H9 (cell line): Measurements from ENCODE around the gene AMIGO3. TPM values are rescaled to one million over a fixed set of nuclear protein-coding genes. Genes with fewer than 3 reads are reported as not detected.

Experiments used
- DNase-seq: peaks from one replicate; pipeline ENCODE4 v3.0.0-alpha.2; 2017
- H2AFZ ChIP-seq: one replicate; pipeline ENCODE4 v1.6.1; 2013; ENCODE audit warnings: mild to moderate bottlenecking, low read length, control low read depth, moderate library complexity
- H2AK5ac ChIP-seq: 2 replicates; pipeline ENCODE4 v1.6.1; 2013; ENCODE audit warnings: low read length, control low read depth, mixed read lengths; ENCODE audit not compliant: insufficient read length
- H2BK120ac ChIP-seq: one replicate; pipeline ENCODE4 v1.6.1; 2013; ENCODE audit warnings: low read depth, mild to moderate bottlenecking, low read length, control low read depth, inconsistent platforms; ENCODE audit not compliant: poor library complexity, severe bottlenecking
- H2BK12ac ChIP-seq: 2 replicates; pipeline ENCODE4 v1.6.1; 2013; ENCODE audit warnings: low read length, control low read depth, mixed read lengths, low read depth; ENCODE audit not compliant: insufficient read length
- H2BK15ac ChIP-seq: 2 replicates; pipeline ENCODE4 v1.6.1; 2013; ENCODE audit warnings: low read depth, low read length, control low read depth
- H2BK20ac ChIP-seq: one replicate; pipeline ENCODE4 v1.6.1; 2013; ENCODE audit warnings: low read depth, mild to moderate bottlenecking, low read length, control low read depth, inconsistent platforms; ENCODE audit not compliant: poor library complexity, severe bottlenecking
- H2BK5ac ChIP-seq: 2 replicates; pipeline ENCODE4 v1.6.1; 2013; ENCODE audit warnings: low read length, control low read depth, mixed read lengths; ENCODE audit not compliant: insufficient read length
- H3K14ac ChIP-seq: 2 replicates; pipeline ENCODE4 v1.6.1; 2013; ENCODE audit warnings: low read length, control low read depth; ENCODE audit not compliant: insufficient read depth
- H3K18ac ChIP-seq: 2 replicates; pipeline ENCODE4 v1.6.1; 2013; ENCODE audit warnings: low read depth, mild to moderate bottlenecking, mixed read lengths, low read length, control low read depth; ENCODE audit not compliant: insufficient read length
- H3K23ac ChIP-seq: 2 replicates; pipeline ENCODE4 v1.6.1; 2013; ENCODE audit warnings: low read length, control low read depth, mixed read lengths, low read depth; ENCODE audit not compliant: insufficient read length
- H3K23me2 ChIP-seq: 2 replicates; pipeline ENCODE4 v1.6.1; 2013; ENCODE audit warnings: low read depth, mild to moderate bottlenecking, mixed read lengths, low read length, control low read depth; ENCODE audit not compliant: insufficient read length, poor library complexity, severe bottlenecking
- H3K27ac ChIP-seq: 2 replicates; pipeline ENCODE4 v1.5.1; 2013; ENCODE audit warnings: low read length, control low read depth, mixed read lengths, low read depth; ENCODE audit not compliant: insufficient read length
- H3K27me3 ChIP-seq: 2 replicates; pipeline ENCODE4 v1.6.1; 2013; ENCODE audit warnings: low read length, control low read depth, inconsistent platforms; ENCODE audit not compliant: insufficient read depth
- H3K4ac ChIP-seq: 2 replicates; pipeline ENCODE4 v1.6.1; 2013; ENCODE audit warnings: low read depth, mild to moderate bottlenecking, control low read depth, inconsistent platforms, low read length, moderate library complexity
- H3K4me1 ChIP-seq: 2 replicates; pipeline ENCODE4 v1.6.1; 2013; ENCODE audit warnings: low read length, control low read depth, inconsistent platforms; ENCODE audit not compliant: insufficient read depth
- H3K4me2 ChIP-seq: 2 replicates; pipeline ENCODE4 v1.6.1; 2013; ENCODE audit warnings: low read length, control low read depth, mixed read lengths; ENCODE audit not compliant: insufficient read length, insufficient read depth
- H3K56ac ChIP-seq: 2 replicates; pipeline ENCODE4 v1.6.1; 2013; ENCODE audit warnings: low read depth, mild to moderate bottlenecking, mixed read lengths, low read length, control low read depth; ENCODE audit not compliant: insufficient read length
- H3K79me1 ChIP-seq: 2 replicates; pipeline ENCODE4 v1.6.1; 2013; ENCODE audit warnings: low read depth, mild to moderate bottlenecking, moderate library complexity, low read length, control low read depth, inconsistent platforms; ENCODE audit not compliant: insufficient read depth, poor library complexity, severe bottlenecking
- H3K79me2 ChIP-seq: 2 replicates; pipeline ENCODE4 v1.6.1; 2013; ENCODE audit warnings: low read length, control low read depth, inconsistent platforms; ENCODE audit not compliant: insufficient read depth
- H3K9ac ChIP-seq: 2 replicates; pipeline ENCODE4 v1.6.1; 2013; ENCODE audit warnings: low read length, control low read depth, mixed read lengths; ENCODE audit not compliant: insufficient read length; ENCODE audit errors: extremely low read depth
- H3K9me3 ChIP-seq: one replicate; pipeline ENCODE4 v1.6.1; 2013; ENCODE audit warnings: low read depth, low read length, inconsistent platforms; ENCODE audit not compliant: control insufficient read depth
- H3T11ph ChIP-seq: one replicate; pipeline ENCODE4 v1.6.1; 2013; ENCODE audit warnings: mild to moderate bottlenecking, low read length, control low read depth, inconsistent platforms
- H4K20me1 ChIP-seq: one replicate; pipeline ENCODE4 v1.6.1; 2013; ENCODE audit not compliant: control insufficient read depth, insufficient read length, insufficient read depth
- H4K5ac ChIP-seq: 2 replicates; pipeline ENCODE4 v1.6.1; 2013; ENCODE audit warnings: low read depth, mild to moderate bottlenecking, mixed read lengths, low read length, control low read depth; ENCODE audit not compliant: insufficient read length
- H4K8ac ChIP-seq: replicated peaks from 2 replicates; pipeline ENCODE4 v1.6.1; 2013; ENCODE audit warnings: low read length, control low read depth, mixed read lengths, low read depth; ENCODE audit not compliant: insufficient read length
- H4K91ac ChIP-seq: 2 replicates; pipeline ENCODE4 v1.6.1; 2013; ENCODE audit warnings: low read depth, mild to moderate bottlenecking, moderate library complexity, mixed read lengths, low read length, control low read depth; ENCODE audit not compliant: insufficient read length
- H3K27ac Mint-ChIP-seq, 3 experiments: 2 replicates in 2 of 3; 3 replicates in 1 of 3; pipeline ENCODE4 v1.8.0; 2020 to 2021; ENCODE audit warnings: mixed read lengths in 3 of 3, mild to moderate bottlenecking in 1 of 3, moderate library complexity in 1 of 3
- H3K27me3 Mint-ChIP-seq: 2 replicates; pipeline ENCODE4 v1.8.0; 2021; ENCODE audit warnings: low read depth, mild to moderate bottlenecking, moderate library complexity, mixed read lengths
- H3K36me3 Mint-ChIP-seq, 3 experiments: 2 replicates in 2 of 3; 3 replicates in 1 of 3; pipeline ENCODE4 v1.8.0; 2020 to 2021; ENCODE audit warnings: low read depth in 3 of 3, mixed read lengths in 3 of 3; ENCODE audit not compliant: insufficient read depth in 1 of 3
- H3K4me1 Mint-ChIP-seq, 2 experiments: 2 replicates each; pipeline ENCODE4 v1.8.0; 2020; ENCODE audit warnings: mixed read lengths in 2 of 2
- H3K4me3 Mint-ChIP-seq, 2 experiments: 2 replicates in 1 of 2; 3 replicates in 1 of 2; pipeline ENCODE4 v1.8.0; 2020 to 2021; ENCODE audit warnings: mild to moderate bottlenecking in 2 of 2, mixed read lengths in 2 of 2, moderate library complexity in 1 of 2
- H3K9me3 Mint-ChIP-seq, 2 experiments: 2 replicates in 1 of 2; 3 replicates in 1 of 2; pipeline ENCODE4 v1.8.0; 2020; ENCODE audit warnings: mild to moderate bottlenecking in 2 of 2, mixed read lengths in 2 of 2, moderate library complexity in 1 of 2
- CTCF ChIP-seq: fragments of 200-600 bp; sonication (generic); conservative IDR thresholded peaks from 3 replicates; pipeline ENCODE4 v1.8.0; 2021; ENCODE audit warnings: antibody characterized with exemption, mild to moderate bottlenecking
- WGBS: extraction: QIAGEN DNeasy Blood & Tissue Kit; methylation state at CpG from one replicate; pipeline ENCODE4 v1.1.7; 2013; ENCODE audit warnings: missing lambda C conversion rate, low lambda C conversion rate, mixed read lengths; ENCODE audit not compliant: insufficient read length; ENCODE audit errors: extremely low coverage; 5-methylcytosine and 5-hydroxymethylcytosine counted together
- total RNA-seq: library from RNA; stranded (reverse); gene quantifications from 2 replicates; pipeline ENCODE4 v1.2.1, GENCODE V29; 2021

The AMIGO3 gene
- total RNA-seq, 1 experiment from 2014 or later, result 3.8 TPM

- Histone ChIP-seq H3K56ac (no peak overlapping the region), H3K27me3 (no peaks in the 10 kb centered on the region), H3K27ac (no peak overlapping the region), H2BK12ac (no peak overlapping the region), H4K5ac (no peak overlapping the region), H3K4ac (no peak overlapping the region), H2BK5ac (no peak overlapping the region), H3K79me2 (no peaks in the 10 kb centered on the region), H3K14ac (no peak overlapping the region), H3K4me1 (no peaks in the 10 kb centered on the region), H3K18ac (no peak overlapping the region), H3K9me3 (no peaks in the 10 kb centered on the region), H4K91ac (no peak overlapping the region), H3K79me1 (no peaks in the 10 kb centered on the region), H4K20me1 (no peaks in the 10 kb centered on the region), H2BK20ac (no peak overlapping the region), H2BK15ac (no peak overlapping the region), H2AK5ac (no peak overlapping the region), H3K9ac (no peak overlapping the region), H2BK120ac (no peak overlapping the region), H2AFZ (no peak overlapping the region), H3K23ac (no peak overlapping the region), H3K4me2 (no peak overlapping the region), H4K8ac (no peak overlapping the region), H3T11ph (no peak overlapping the region), H3K23me2 (peaks cover 10% of the 10 kb centered on the region)
- Mint-ChIP-seq H3K9me3 (no peaks in the 10 kb centered on the region), H3K36me3 (peaks cover 0 to 23% (median 23%) of the 10 kb centered on the region in 3 experiments; a peak in 6 of 7 replicates), H3K4me3 (no peak overlapping the region), H3K27me3 (peaks cover 4% of the 10 kb centered on the region), H3K27ac (no peak overlapping the region), H3K4me1 (peaks cover 8 to 10% of the 10 kb centered on the region in 2 experiments)
- WGBS, result no CpG with 5 or more reads among the region's 16 CpGs
- no peak for TF ChIP-seq CTCF
- DNase-seq, result peak; percentile 23
Measured at GRCh38 chr3:49716691-49717210, 2.7 kb downstream of the AMIGO3 start.
